GM13977 (cell line): Measurements from ENCODE around the gene UBC.
A peak's percentile ranks its signal among the peaks of the same experiment; 100 is the strongest.

Experiments used
- DNase-seq: peaks from one replicate; pipeline ENCODE4 v3.0.0; 2012; ENCODE audit warnings: low spot score
- CTCF ChIP-seq: IDR thresholded peaks from 2 replicates; pipeline ENCODE4 v1.5.1; 2012; ENCODE audit warnings: mild to moderate bottlenecking, control low read depth; ENCODE audit not compliant: insufficient read depth; ENCODE audit errors: extremely low read depth, missing control alignments
- in situ Hi-C: fragments of 300-500 bp; cut with MboI; formaldehyde crosslinking; loops from one replicate; pipeline ENCODE4 v1.12.0; 2022; ENCODE audit warnings: low sequenced_read_pairs, low pct_unique_long_range_greater_than_20kb, mixed read lengths, inconsistent platforms; ENCODE audit not compliant: unreplicated experiment

The UBC gene

DNA sequence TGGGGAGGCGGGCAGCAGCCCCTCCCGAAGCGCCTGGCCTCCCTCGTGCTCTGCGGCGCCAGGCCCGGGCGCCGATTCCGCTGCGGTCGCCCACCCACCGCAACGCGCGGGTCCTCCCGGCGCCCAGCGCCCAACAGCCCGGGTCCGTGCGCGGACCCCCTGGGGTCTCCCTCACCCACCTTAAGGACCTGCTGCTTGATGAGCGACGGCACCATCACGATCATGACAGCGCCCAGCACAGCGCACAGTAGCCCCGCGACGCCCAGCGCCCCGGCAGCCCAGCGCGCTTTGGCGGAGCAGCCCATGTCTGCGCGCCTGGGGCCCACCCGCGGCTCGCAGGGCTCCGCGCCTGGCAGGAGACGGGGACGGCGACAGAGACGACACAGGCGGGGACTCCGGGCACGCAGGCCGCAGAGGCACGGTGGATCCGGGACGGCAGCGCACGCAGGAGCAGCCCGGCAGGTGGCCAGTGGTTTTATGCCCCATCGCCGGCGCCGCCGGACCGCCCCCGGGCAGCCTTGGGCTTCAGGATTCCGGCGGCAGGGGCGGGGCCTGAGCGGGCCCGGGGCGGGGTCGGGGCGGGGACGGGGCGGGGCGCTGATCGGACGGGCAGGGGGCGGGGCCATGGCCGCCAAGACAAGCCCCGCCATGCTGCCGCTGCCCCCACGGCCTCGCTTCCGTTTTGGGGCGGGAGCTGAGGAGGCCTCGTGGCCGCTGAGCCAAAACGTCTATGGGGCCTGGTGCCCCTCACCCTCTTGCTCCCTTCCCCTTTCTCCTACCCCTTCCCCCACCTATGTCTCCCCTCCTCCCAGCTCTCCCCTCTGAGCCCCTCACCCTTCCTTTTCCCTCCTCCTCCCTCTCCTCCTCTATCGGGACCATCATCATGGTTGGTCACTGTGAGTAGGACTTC, 50.8 kb downstream of the UBC start, which contains the start of gene SCARB1:
TSS of gene SCARB1 (minus strand) at position 449 of the 910 bp plus-strand sequence. CDS start at position 305, 144 bp downstream.
- in situ Hi-C loops = no loop called here
- peak; percentile 99 for DNase-seq
- TF ChIP-seq CTCF = peak; percentile 16

DNA sequence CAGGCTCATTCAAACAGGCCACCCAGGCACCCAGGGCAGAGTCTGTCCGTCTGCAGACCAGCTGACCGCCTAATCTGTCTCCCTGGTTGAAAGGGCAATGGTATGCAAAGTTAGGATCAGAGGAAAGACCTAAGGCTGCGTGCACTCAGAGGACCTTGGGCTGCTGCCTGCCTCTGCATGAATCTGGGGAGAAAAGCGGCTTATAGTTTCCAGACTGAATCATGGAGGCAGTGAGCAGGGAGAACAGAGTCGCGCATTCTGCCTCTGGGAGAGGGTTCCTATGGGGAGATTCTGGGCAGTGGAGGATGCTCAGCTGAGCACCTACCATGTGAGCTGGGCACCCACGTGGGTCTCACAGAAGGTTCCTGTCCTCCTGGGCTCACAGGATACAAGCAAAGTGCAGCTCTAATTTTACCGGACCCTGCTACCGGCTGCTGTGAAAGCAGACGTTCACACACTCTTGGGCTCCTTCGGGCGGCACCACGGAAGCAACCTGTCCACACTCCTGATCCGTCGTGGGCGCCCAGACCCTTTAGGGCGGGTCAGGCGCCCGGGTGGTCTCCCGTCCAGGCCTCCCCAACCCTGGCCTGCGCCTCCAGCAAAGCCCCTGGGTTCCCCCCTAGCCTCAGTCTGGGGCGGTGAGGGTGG, 51.6 kb downstream of the UBC start:
- TF ChIP-seq CTCF = no peak
- peak; percentile 59 for DNase-seq
- in situ Hi-C loops = no loop called here

GRCh38 chr12:124861898-124862676, 52.4 kb downstream of the UBC start:
- TF ChIP-seq CTCF = no peak
- in situ Hi-C loops = no loop called here
- peak; percentile 60 for DNase-seq
